ENCODE data around the gene MROH2B. TPM values are rescaled to one million over a fixed set of nuclear protein-coding genes. Genes with fewer than 3 reads are reported as not detected.

The MROH2B gene
- total RNA-seq, 1 experiment from 2014 or later: not detected

GRCh38 chr5:40988746-40989510 lies 82.2 kb downstream of the MROH2B start:
- H3K9me3 ChIP-seq (ENCODE audit: control insufficient read depth, insufficient read depth, low read depth, low read length): no peaks in the 10 kb centered on the region
- H3K27me3 ChIP-seq (ENCODE audit: control insufficient read depth, insufficient read depth, low read length): no peaks in the 10 kb centered on the region
- H3K27ac ChIP-seq (ENCODE audit: low read length): no peak overlapping the region
- no TSS peak for BruUV-seq (replicated peaks)
- ChIA-PET CTCF (no interaction called here), POLR2A (no interaction called here)
- in situ Hi-C loops (cut with HindIII; ENCODE audit: low pct_unique_long_range_greater_than_20kb, low sequenced_read_pairs): no loop called here
- no peaks in the 10 kb centered on the region for H3K4me1 ChIP-seq (ENCODE audit: control insufficient read depth, insufficient read depth, low read length)
- H3K36me3 ChIP-seq (ENCODE audit: control insufficient read depth, insufficient read depth, low read length): no peaks in the 10 kb centered on the region
- intact Hi-C loops (cut with micrococcal nuclease; ENCODE audit: unreplicated experiment): no loop called here
- DNase-seq (ENCODE audit: low read depth, low spot score) (no peak), ATAC-seq (no peak)
- TF ChIP-seq SIN3A (IDR thresholded peaks at IDR 0.05; ENCODE audit: borderline replicate concordance, insufficient read depth, low read depth, low read length) (no peak), TCF7L2 (IDR thresholded peaks at IDR 0.05; ENCODE audit: low read depth, low read length) (no peak), REST (IDR thresholded peaks at IDR 0.05; ENCODE audit: insufficient read depth in 1 of 2, low read depth in 2 of 2, low read length in 1 of 2) (no peak), CTCF (IDR thresholded peaks at IDR 0.05) (no peak), POLR2AphosphoS5 (IDR thresholded peaks at IDR 0.05; ENCODE audit: low read depth, low read length) (no peak)
- no peak overlapping the region for H3K4me3 ChIP-seq (ENCODE audit: low read depth in 2 of 2, low read length in 2 of 2)

- no peaks in the 10 kb centered on the region for H3K9me3 ChIP-seq (ENCODE audit: control insufficient read depth, insufficient read depth, low read depth, low read length)
- ATAC-seq (no peak), DNase-seq (ENCODE audit: low read depth, low spot score) (no peak)
- in situ Hi-C loops (cut with HindIII; ENCODE audit: low pct_unique_long_range_greater_than_20kb, low sequenced_read_pairs): no loop called here
- intact Hi-C loops (cut with micrococcal nuclease; ENCODE audit: unreplicated experiment): no loop called here
- TF ChIP-seq CTCF (IDR thresholded peaks at IDR 0.05): no peak
- no peak for TF ChIP-seq TCF7L2 (IDR thresholded peaks at IDR 0.05; ENCODE audit: low read depth, low read length)
- TF ChIP-seq POLR2AphosphoS5 (IDR thresholded peaks at IDR 0.05; ENCODE audit: low read depth, low read length): no peak
- TF ChIP-seq SIN3A (IDR thresholded peaks at IDR 0.05; ENCODE audit: borderline replicate concordance, insufficient read depth, low read depth, low read length): no peak
- no peak for TF ChIP-seq REST (IDR thresholded peaks at IDR 0.05; ENCODE audit: insufficient read depth in 1 of 2, low read depth in 2 of 2, low read length in 1 of 2)
- POLR2A ChIA-PET: no interaction called here
- no peak overlapping the region for H3K4me3 ChIP-seq (ENCODE audit: low read depth in 2 of 2, low read length in 2 of 2)
- H3K27me3 ChIP-seq (ENCODE audit: control insufficient read depth, insufficient read depth, low read length): no peaks in the 10 kb centered on the region
- no peaks in the 10 kb centered on the region for H3K36me3 ChIP-seq (ENCODE audit: control insufficient read depth, insufficient read depth, low read length)
- H3K4me1 ChIP-seq (ENCODE audit: control insufficient read depth, insufficient read depth, low read length): no peaks in the 10 kb centered on the region
- no TSS peak for BruUV-seq (replicated peaks)
- H3K27ac ChIP-seq (ENCODE audit: low read length): no peak overlapping the region
- CTCF ChIA-PET: no interaction called here
Measured at GRCh38 chr5:40987349-40987748, 83.8 kb downstream of the MROH2B start.

Measured in Panc1 (cell line).